Thyroid gland (tissue), 4 donors: ENCODE results near the gene DIP2C. TPM values are rescaled to one million over a fixed set of nuclear protein-coding genes. Genes with fewer than 3 reads are reported as not detected.
"Not testable (repeated sequence)": the region's sequence is repeated elsewhere in the genome, so short reads cannot be mapped to it uniquely, and the experiment has no call there.

Experiments used
- DNase-seq, 2 donors: peaks; one replicate each; pipeline ENCODE4 v3.0.0-alpha.2; 2019
- H3K27ac ChIP-seq, 3 donors: fragments of 200-600 bp; sonication (generic); 1 replicate in 2 of 3; 2 replicates in 1 of 3; pipeline ENCODE4 v1.5.1; 2016 to 2019; ENCODE audit warnings: mild to moderate bottlenecking in 1 of 3, moderate library complexity in 1 of 3
- H3K27me3 ChIP-seq: fragments of 200-600 bp; sonication (generic); one replicate; pipeline ENCODE4 v1.5.1; 2019
- H3K36me3 ChIP-seq, 2 donors: fragments of 200-600 bp; sonication (generic); one replicate each; pipeline ENCODE4 v1.5.1; 2016 to 2019
- H3K4me1 ChIP-seq, 2 donors: fragments of 200-600 bp; sonication (generic); one replicate each; pipeline ENCODE4 v1.5.1; 2017 to 2019
- H3K4me3 ChIP-seq, 3 donors: fragments of 200-600 bp; sonication (generic); replicated peaks in 1 of 3; 1 replicate in 2 of 3; 2 replicates in 1 of 3; pipeline ENCODE4 v1.5.1; 2016; ENCODE audit warnings: mild to moderate bottlenecking in 1 of 3
- H3K9me3 ChIP-seq: fragments of 200-600 bp; sonication (generic); one replicate; pipeline ENCODE4 v1.5.1; 2017
- CTCF ChIP-seq, 6 experiments: fragments of 200-600 bp in 3 of 6; fragments of 450-650 bp in 3 of 6; sonication (generic) in 3 of 6; IDR thresholded peaks; one replicate each; pipeline ENCODE4 v1.5.1; 2016 to 2019; ENCODE audit warnings: antibody characterized with exemption in 6 of 6, mild to moderate bottlenecking in 2 of 6, inconsistent platforms in 1 of 6, moderate library complexity in 1 of 6
- POLR2A ChIP-seq, 2 donors: fragments of 450-650 bp; IDR thresholded peaks; one replicate each; pipeline ENCODE4 v1.6.1; 2017; ENCODE audit warnings: antibody characterized with exemption in 2 of 2, mild to moderate bottlenecking in 2 of 2, moderate library complexity in 1 of 2
- WGBS, 2 donors: methylation state at CpG; one replicate each; pipeline ENCODE4 v1.1.5; 2017; 5-methylcytosine and 5-hydroxymethylcytosine counted together
- intact Hi-C: fragments of 100-400 bp; cut with DNase I; formaldehyde crosslinking; loops from one replicate; pipeline ENCODE4 v1.15.1; 2023
- total RNA-seq, 4 donors: library from RNA; depleted of rRNA; stranded (reverse); fragments of >200 nt; gene quantifications; one replicate each; pipeline ENCODE4 v1.2.3, GENCODE V29; 2016

DIP2C gene
- total RNA-seq, 4 donors from 2014 or later, result 11.4 to 14.6 (median 12.3) TPM

- Histone ChIP-seq H3K4me3 (no peak overlapping the region), H3K4me1 (peaks cover 13 to 17% of the 10 kb centered on the region in 2 donors), H3K27ac (no peak overlapping the region), H3K9me3 (no peaks in the 10 kb centered on the region), H3K27me3 (no peaks in the 10 kb centered on the region), H3K36me3 (no peaks in the 10 kb centered on the region)
- intact Hi-C loops, result no loop called here
- WGBS, 2 donors, result 67 to 78% methylated on average over 9 of the region's 10 CpGs
- TF ChIP-seq CTCF (IDR thresholded peaks at IDR 0.05) (no peak), POLR2A (IDR thresholded peaks at IDR 0.05) (no peak)
- no peak for DNase-seq
Observed at GRCh38 chr10:516764-517163, 172.7 kb downstream of the DIP2C start.

GRCh38 chr10:515674-516073 is 173.8 kb downstream of the DIP2C start:
- Histone ChIP-seq H3K4me1 (peaks cover 17 to 18% of the 10 kb centered on the region in 2 donors), H3K9me3 (no peaks in the 10 kb centered on the region), H3K27ac (no peak overlapping the region), H3K27me3 (no peaks in the 10 kb centered on the region), H3K36me3 (no peaks in the 10 kb centered on the region), H3K4me3 (no peak overlapping the region)
- WGBS, 2 donors, result 73 to 83% methylated on average over 8 of the region's 8 CpGs
- DNase-seq, result no peak
- intact Hi-C loops, result no loop called here
- TF ChIP-seq POLR2A (IDR thresholded peaks at IDR 0.05) (no peak), CTCF (IDR thresholded peaks at IDR 0.05) (no peak)

- H3K4me3 ChIP-seq, result no peak overlapping the region
- TF ChIP-seq POLR2A (IDR thresholded peaks at IDR 0.05), result no peak
- no peak for TF ChIP-seq CTCF (IDR thresholded peaks at IDR 0.05)
- DNase-seq, result peak; percentile 89 to 90
- peaks cover 17 to 18% of the 10 kb centered on the region in 2 donors for H3K4me1 ChIP-seq
- 35 to 61% methylated on average over 19 to 22 of the region's 22 CpGs for WGBS, 2 donors
- H3K27ac ChIP-seq, result no peak overlapping the region
- intact Hi-C loops, result no loop called here
- no peaks in the 10 kb centered on the region for H3K27me3 ChIP-seq
- H3K9me3 ChIP-seq, result no peaks in the 10 kb centered on the region
- no peaks in the 10 kb centered on the region for H3K36me3 ChIP-seq
Observed at GRCh38 chr10:514137-514671, 175.3 kb downstream of the DIP2C start.

- DNase-seq, result no peak
- WGBS, 2 donors, result 94 to 96% methylated on average over 18 of the region's 18 CpGs
- no peak overlapping the region for H3K27ac ChIP-seq
- H3K4me1 ChIP-seq, result peaks cover 17 to 18% of the 10 kb centered on the region in 2 donors
- intact Hi-C loops, result no loop called here
- H3K9me3 ChIP-seq, result no peaks in the 10 kb centered on the region
- no peaks in the 10 kb centered on the region for H3K27me3 ChIP-seq
- no peaks in the 10 kb centered on the region for H3K36me3 ChIP-seq
- TF ChIP-seq POLR2A (IDR thresholded peaks at IDR 0.05) (no peak), CTCF (IDR thresholded peaks at IDR 0.05) (no peak)
- H3K4me3 ChIP-seq, result no peak overlapping the region
Observed at GRCh38 chr10:513393-513792, 176.1 kb downstream of the DIP2C start.

GRCh38 chr10:512661-513060 is 176.8 kb downstream of the DIP2C start:
- H3K27ac ChIP-seq, H3K36me3 ChIP-seq, DNase-seq, intact Hi-C loops, H3K27me3 ChIP-seq, H3K4me3 ChIP-seq, H3K9me3 ChIP-seq: not testable (repeated sequence)
- 96 to 99% methylated on average over 5 of the region's 5 CpGs for WGBS, 2 donors
- H3K4me1 ChIP-seq, result peaks cover 17 to 18% of the 10 kb centered on the region in 2 donors

GRCh38 chr10:511849-512191 is 177.6 kb downstream of the DIP2C start:
- intact Hi-C loops, result no loop called here
- no peaks in the 10 kb centered on the region for H3K27me3 ChIP-seq
- peak overlapping the region in 1 of 3 donors; percentile 33 for H3K27ac ChIP-seq
- no peaks in the 10 kb centered on the region for H3K36me3 ChIP-seq
- DNase-seq, result no peak
- H3K4me3 ChIP-seq, result no peak overlapping the region
- peaks cover 17 to 18% of the 10 kb centered on the region in 2 donors for H3K4me1 ChIP-seq
- no peak for TF ChIP-seq POLR2A (IDR thresholded peaks at IDR 0.05)
- no peak for TF ChIP-seq CTCF (IDR thresholded peaks at IDR 0.05)
- no peaks in the 10 kb centered on the region for H3K9me3 ChIP-seq
- 90 to 94% methylated on average over 14 of the region's 14 CpGs for WGBS, 2 donors
